Raji (cell line): ENCODE results near the gene MID2.

Experiments used
- POLR2A ChIP-seq: IDR thresholded peaks from 2 replicates; pipeline ENCODE4 v1.6.1; 2011; ENCODE audit warnings: low read depth, low read length, control low read depth; ENCODE audit not compliant: insufficient read depth

The MID2 gene

DNA sequence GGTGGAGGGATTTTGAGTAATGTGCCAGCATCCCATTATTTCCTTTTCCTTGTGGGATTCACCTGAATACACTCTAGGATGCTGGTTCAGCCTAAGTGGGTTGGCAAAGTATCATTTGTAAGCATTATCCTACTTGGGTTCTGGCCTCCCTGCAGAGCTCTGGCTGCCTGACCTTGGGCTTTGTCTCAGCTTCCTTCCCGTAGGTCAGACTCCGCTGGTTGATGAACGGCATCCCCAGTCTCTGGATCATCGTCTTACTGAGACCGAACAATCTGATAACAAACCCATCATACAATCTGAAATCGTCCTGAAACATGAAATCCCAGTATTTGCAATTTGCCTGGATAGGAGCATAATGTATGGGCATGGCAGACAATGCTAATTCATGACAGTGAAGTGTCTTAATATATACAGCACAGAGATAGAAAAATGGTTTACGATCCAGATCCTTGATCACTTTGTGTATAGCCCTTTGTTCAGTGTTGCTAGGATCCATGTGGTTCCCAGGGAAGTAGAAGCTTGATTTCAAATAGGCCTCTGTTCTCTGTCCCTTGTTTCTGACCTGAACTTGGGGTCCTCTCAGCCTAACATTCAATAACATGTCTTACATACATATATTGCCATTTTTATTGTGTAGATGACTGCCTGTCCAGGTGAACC lies 5.5 kb downstream of the MID2 start:
- no peak for TF ChIP-seq POLR2A

DNA sequence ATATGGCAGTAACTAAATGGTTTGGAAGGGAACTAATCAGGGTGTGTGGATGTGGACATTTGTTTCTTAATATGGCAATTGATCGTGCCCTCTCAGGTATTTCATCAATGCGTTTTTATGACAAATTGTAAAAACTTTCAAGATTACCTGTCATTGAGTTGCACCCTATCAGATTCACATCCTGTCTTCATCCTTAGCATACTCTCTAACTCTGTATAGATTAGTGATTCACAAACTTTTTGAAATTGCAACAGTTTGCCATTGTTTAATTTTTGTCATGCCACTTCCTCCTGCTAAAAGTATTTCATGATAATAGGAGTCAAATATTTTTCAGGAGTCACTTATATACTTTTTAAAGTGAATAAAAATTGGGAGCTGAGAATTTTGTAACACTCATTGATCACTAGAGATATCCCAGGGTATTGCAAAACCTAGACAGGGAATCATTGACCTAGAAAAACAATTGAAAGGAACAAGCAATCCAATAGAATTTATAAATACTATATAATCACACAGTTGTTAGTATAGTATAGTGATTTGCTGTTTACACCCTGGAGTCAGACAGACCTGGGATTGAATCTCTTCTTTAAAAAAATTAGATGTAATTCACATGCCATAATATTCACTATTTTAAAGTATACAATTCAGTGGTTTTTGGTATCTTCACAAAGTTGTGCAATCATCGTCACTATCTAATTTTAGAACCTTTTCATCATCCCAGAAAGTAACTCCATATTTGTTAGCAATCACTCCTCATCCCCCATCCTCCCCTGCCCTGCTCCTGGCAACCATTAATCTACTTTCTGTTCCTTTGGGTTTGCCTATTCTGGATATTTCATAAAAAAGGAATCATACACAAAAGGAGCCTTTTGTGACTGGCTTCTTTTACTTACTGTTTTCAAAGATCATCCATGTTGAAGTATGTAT lies 8.9 kb downstream of the MID2 start:
- no peak for TF ChIP-seq POLR2A

DNA sequence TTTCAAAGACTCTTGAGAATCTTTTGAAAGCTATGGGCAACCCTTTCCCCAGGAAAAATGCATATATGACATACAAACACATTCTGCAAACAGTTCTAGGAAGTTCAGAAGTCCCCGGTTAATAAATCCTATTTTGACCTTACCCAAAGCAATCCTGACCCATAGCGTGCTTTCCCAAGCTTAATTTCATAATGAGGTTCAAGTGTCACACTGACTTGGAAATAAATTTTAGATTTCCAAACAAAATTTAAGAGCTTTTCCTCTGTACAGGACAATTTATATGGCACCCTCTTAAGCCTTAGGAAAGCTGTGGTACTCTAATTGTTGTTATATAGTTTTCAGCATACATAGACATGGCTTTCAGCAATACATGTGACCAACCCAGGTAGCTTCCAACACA lies 11.3 kb downstream of the MID2 start:
- TF ChIP-seq POLR2A, result no peak

DNA sequence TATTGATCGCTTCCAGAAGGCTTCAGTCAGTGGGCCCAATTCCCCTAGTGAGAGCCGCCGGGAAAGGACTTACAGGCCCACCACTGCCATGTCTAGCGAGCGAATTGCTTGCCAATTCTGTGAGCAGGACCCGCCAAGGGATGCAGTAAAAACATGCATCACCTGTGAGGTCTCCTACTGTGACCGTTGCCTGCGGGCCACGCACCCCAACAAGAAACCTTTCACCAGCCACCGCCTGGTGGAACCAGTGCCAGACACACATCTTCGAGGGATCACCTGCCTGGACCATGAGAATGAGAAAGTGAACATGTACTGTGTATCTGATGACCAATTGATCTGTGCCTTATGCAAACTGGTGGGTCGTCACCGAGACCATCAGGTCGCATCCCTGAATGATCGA lies 15.3 kb downstream of the MID2 start:
- TF ChIP-seq POLR2A, result no peak

DNA sequence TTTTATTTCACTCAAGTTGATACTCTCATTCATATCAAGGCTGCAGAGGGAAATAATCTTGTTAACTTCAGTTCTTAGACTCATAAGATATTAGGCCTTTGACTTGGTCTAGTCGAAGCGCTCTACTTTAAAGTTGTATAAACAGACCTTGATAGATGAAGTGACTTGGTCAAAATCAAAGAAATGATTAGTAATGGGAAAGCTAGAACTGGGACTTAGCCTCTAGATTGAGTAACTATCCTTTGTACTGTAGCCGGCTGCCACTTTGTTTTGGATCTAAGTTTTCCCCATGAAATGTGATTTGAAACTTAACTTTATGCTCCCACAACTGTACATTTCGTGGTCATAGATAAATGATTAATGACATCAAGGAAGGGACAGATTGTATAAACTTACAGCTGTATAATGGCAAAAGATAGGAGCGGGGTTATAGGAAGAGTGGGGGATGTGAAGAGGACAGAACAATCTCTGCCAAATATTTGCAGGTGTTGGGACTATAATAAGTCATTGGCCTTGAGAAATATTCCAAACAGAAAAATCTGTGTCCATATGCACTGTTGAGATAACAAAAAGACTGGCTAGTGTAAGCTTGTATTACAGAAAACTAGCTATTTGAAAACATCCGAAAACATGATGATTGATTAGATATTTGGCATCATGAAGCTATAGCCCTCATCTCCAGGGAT lies 17.2 kb downstream of the MID2 start:
- no peak for TF ChIP-seq POLR2A

DNA sequence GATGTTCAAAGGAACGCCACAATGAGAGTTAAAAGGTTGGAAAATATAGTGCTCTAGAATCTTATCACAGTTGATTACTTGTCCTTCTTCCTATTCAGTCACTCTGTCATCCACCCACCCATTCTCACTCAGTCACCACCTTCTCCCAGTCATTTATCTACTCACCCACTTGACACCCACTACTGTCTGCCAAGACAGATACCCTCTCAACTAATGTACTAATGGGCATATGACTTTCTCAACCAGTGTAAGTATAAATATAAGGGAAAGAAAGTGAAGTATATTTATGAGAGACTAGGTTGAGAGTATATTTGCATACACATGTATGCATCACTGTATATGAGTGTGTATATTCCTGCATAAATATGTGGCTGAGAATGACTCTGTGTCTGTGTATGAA lies 20.0 kb downstream of the MID2 start:
- TF ChIP-seq POLR2A, result no peak

DNA sequence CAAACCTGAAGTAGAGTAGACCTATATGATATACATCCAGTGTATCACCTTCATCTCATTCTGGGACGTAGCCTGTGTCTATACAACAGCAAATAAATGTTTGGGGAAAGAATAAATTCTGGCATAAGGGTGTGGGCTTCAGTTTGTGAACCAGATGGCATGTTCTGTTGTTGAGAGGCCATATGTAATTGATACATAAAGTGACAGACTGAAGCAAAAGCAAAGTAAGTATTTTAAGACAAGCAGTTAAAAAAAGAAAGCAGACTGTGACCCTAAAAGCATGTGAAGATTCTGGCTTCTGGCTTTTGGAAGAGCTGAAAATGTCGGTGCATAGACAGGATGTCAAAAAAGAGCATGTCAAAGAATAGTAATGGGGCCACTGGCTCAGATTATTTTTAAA lies 22.9 kb downstream of the MID2 start:
- no peak for TF ChIP-seq POLR2A

DNA sequence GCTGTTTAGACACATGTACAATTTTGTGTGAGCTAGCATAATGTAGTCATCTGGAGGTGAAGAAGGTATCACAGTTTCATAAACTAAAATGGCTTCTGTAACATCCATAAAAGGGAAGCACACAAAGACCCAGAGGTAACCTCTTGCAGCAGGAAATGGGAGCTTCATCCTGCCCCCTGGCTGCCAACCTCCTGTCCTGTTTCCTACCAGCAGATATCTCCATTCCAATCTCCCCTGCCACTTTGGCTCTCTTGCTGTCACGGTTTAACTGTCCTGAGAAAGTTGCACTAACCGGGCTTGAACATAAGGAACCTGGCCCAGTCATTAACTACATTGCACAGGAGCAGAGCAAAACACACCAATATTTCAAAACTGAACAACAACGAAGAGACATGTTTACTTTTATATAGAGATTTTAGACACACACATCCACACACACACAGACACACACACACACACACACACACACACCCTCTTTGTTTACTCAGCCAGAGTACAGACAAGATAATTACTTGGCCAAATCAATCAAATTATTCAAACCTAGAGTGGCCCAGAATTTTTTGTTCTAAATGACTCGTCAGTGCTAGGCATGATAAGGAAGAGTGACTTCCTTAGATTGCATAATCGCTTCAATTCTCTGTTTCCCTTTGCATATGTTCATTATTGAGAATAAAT lies 24.2 kb downstream of the MID2 start:
- TF ChIP-seq POLR2A, result no peak

DNA sequence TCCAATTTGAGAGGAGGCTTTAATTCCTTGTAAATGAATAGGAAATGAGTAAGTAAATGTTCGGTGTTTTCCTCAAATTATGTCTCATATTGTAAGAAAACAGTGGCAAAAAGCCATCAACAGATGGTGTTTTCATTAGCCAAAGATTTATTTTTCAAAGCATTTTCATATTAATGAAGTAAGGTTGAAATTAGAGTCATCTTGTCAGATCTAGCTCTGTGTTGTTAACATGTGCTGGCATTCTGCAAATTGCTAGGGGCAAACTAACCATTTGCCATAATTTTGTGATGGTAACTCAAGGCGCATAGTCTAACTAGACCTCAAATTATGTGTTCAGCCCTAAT lies 24.7 kb downstream of the MID2 start:
- TF ChIP-seq POLR2A, result no peak

DNA sequence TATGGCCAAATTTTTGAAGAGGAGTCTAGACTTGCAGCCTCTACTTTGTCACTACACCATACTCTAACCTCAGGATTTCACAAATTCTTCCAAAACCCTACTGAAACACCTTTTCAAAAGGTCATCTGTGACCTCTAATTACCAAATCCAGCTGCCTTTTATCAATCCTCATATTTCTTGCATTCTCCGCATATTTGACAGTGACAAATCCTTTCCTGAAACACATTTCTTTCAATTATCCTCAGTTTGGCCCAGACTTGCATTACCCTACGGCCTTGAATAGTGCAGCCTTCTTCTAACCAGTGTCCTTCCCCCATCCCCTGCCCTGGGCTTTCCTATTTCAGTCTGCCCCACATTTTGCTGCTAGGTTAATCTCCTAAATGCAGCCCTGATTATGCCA lies 25.5 kb downstream of the MID2 start:
- no peak for TF ChIP-seq POLR2A

DNA sequence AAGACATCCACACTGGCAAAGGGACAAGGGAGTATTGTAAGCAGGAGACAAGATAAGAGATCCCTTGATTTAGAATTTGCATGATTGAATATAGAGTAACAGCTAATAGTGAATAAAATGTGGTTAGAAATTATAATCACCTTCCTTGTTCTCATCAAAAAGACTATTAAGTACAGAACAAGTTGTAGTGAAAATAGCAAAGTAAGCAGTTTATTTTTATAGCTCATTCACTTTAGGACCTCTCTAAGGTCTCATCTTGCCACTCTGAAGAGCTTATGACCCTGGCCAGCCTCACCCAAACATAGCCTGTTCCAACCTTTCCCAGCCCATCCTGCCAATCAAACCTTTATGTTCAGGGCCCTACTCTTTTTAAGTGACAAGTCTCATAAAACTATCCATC lies 30.6 kb downstream of the MID2 start:
- no peak for TF ChIP-seq POLR2A

DNA sequence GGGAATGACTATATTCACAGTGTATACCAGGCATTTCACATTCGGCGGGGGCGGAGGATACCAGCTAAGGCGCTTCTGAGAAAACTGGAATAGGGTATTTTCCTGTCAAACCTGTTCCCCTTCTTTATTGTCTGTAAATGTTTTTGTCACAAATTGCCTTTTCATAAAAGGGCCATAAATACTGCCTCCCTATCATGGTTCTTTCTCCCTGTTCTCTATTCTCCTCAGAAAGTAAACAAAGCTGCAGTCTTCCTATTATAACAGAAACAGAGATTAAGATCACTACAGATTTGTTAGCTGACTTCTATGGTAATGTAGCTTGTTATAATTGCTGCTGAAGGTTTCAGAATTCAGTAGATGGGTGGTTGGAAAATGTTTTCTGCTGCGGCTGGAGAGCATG lies 32.2 kb downstream of the MID2 start:
- no peak for TF ChIP-seq POLR2A

DNA sequence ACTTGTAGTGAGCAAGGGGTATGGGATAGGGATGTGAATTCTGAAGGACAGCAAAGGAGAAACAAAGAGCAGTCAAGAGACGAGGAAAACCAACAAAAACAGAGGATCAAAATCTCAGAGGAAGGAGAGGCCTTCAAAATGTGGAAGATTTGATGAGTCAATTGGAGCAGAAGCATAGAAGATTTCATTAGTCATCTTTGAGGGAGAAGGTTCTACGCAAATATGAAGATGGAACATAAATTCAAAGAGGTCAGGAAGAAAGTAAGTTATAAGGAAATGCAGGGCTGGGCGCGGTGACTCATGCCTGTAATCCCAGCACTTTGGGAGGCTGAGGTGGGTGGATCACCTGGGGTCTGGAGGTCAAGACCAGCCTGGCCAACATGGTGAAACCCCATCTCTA lies 35.4 kb downstream of the MID2 start:
- TF ChIP-seq POLR2A, result no peak

DNA sequence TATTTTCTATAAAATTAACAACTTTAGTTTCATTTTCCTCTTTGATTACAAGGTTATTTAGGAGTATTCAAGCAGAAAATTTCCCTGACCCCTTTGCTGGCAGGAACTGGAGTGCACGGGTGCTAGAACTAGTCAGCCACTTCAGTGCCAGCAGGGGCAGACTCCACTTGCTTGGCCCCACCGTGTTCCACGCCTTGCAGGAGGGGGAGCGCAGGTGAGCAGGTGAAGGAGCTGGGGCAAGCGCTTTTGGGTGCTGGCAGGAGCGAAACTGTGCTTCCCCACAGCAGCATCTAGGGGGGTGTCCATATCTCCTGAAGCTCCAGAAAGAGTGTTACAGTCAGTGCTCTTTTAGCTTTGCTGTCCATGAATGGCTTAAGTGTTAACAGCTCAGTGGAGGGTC lies 45.5 kb downstream of the MID2 start:
- no peak for TF ChIP-seq POLR2A

DNA sequence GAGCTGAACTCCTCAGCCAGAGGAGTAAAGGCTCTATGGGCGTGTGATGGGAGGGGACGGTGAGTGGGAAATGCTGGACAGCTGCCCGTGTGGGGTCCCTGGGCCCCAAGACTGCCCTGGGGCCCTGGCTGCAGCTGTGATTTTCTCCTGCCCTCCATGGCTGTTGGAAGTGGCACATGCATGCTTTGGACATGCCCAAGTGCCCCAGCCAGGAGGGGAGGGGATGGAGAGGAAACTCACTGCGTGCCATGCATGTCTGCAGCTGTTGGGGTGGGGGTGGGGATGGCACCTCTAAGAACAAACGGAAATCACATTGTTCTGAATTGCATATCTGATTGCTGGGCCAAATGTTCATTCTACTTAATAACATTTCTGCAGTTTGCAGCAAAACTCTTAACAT lies 52.4 kb downstream of the MID2 start:
- TF ChIP-seq POLR2A, result no peak
